OCI-LY7 (cell line): Measurements from ENCODE around the gene CFAP73. TPM values are rescaled to one million over a fixed set of nuclear protein-coding genes. Genes with fewer than 3 reads are reported as not detected.

Source experiments
- BruUV-seq: library from RNA; stranded (reverse); fragments of 400-500 nt; replicated peaks from 2 replicates; lab custom pipeline; 2021; lab: Mats Ljungman, UMichigan
- CTCF ChIA-PET: fragments of 300-600 bp; sonication (Branson Sonifier 250); formaldehyde crosslinking; loops from one replicate; lab custom pipeline; 2022; ENCODE audit warnings: antibody characterized with exemption; ENCODE audit not compliant: unreplicated experiment; lab: Charles Lee
- POLR2A ChIA-PET: fragments of 300-600 bp; sonication (Branson Sonifier 250); formaldehyde crosslinking; loops from one replicate; lab custom pipeline; 2022; ENCODE audit warnings: antibody characterized with exemption; lab: Charles Lee
- DNase-seq: peaks from one replicate; pipeline ENCODE4 v3.0.0-alpha.2; 2015; ENCODE audit warnings: low spot score
- H2AFZ ChIP-seq: fragments of 200-600 bp; sonication (generic), shearing (Covaris generic); 2 replicates; pipeline ENCODE4 v1.6.1; 2014; ENCODE audit warnings: mild to moderate bottlenecking, antibody characterized with exemption, low read length, moderate library complexity
- H3K27ac ChIP-seq: fragments of 200-600 bp; sonication (generic); 2 replicates; pipeline ENCODE4 v1.5.1; 2014; ENCODE audit warnings: mixed run types, low read depth, mild to moderate bottlenecking, moderate library complexity, low read length, inconsistent platforms; ENCODE audit not compliant: poor library complexity, severe bottlenecking
- H3K36me3 ChIP-seq: fragments of 200-600 bp; sonication (generic); 2 replicates; pipeline ENCODE4 v1.6.1; 2014; ENCODE audit warnings: mild to moderate bottlenecking, antibody characterized with exemption, low read length, moderate library complexity, mixed read lengths; ENCODE audit not compliant: insufficient read depth
- H3K4me1 ChIP-seq: fragments of 200-600 bp; sonication (generic); 2 replicates; pipeline ENCODE4 v1.5.1; 2014; ENCODE audit warnings: mild to moderate bottlenecking, low read length; ENCODE audit not compliant: insufficient read depth, poor library complexity, severe bottlenecking
- H3K4me2 ChIP-seq: fragments of 200-600 bp; sonication (generic); 2 replicates; pipeline ENCODE4 v1.6.1; 2014; ENCODE audit warnings: mild to moderate bottlenecking, low read length
- H3K4me3 ChIP-seq: fragments of 200-600 bp; sonication (generic); 2 replicates; pipeline ENCODE4 v1.5.1; 2014; ENCODE audit warnings: mild to moderate bottlenecking, low read depth, low read length; ENCODE audit not compliant: poor library complexity, severe bottlenecking
- H3K79me2 ChIP-seq: fragments of 200-600 bp; sonication (generic); 2 replicates; pipeline ENCODE4 v1.6.1; 2016; ENCODE audit warnings: low read depth, mild to moderate bottlenecking, low read length, moderate library complexity, mixed read lengths; ENCODE audit not compliant: insufficient read depth
- H3K9me2 ChIP-seq: fragments of 200-600 bp; sonication (generic); 2 replicates; pipeline ENCODE4 v1.6.1; 2016; ENCODE audit warnings: mild to moderate bottlenecking, low read length, mixed read lengths; ENCODE audit not compliant: insufficient read depth
- H3K9me3 ChIP-seq: fragments of 200-600 bp; sonication (generic); 2 replicates; pipeline ENCODE4 v1.6.1; 2014; ENCODE audit warnings: mild to moderate bottlenecking, mixed run types, low read length, mixed read lengths
- H4K20me1 ChIP-seq: fragments of 200-600 bp; sonication (generic); 2 replicates; pipeline ENCODE4 v1.6.1; 2014; ENCODE audit warnings: mild to moderate bottlenecking, antibody characterized with exemption, low read length, moderate library complexity, mixed read lengths; ENCODE audit not compliant: insufficient read depth
- EZH2phosphoT487 ChIP-seq: fragments of 200-600 bp; sonication (generic); IDR thresholded peaks from 2 replicates; pipeline ENCODE4 v1.6.1; 2018; ENCODE audit warnings: low read depth, borderline replicate concordance, mild to moderate bottlenecking, mixed run types, antibody characterized with exemption, low read length, moderate library complexity, mixed read lengths
- intact Hi-C: fragments of 100-400 bp; cut with micrococcal nuclease; formaldehyde crosslinking; loops from one replicate; pipeline ENCODE4 v1.10.0; 2022; ENCODE audit not compliant: unreplicated experiment
- total RNA-seq, 2 experiments: library from RNA; depleted of rRNA in 1 of 2; stranded (reverse); fragments of >200 nt in 1 of 2; shearing (Covaris generic) in 1 of 2; gene quantifications; 2 replicates each; pipeline ENCODE4 v1.2.3, GENCODE V29; 2014 to 2022
- TF ChIP-seq, protein P1 (sequence below): fragments of 200-600 bp; sonication (generic); conservative IDR thresholded peaks from 2 replicates; pipeline ENCODE4 v1.5.1; 2014; ENCODE audit warnings: mild to moderate bottlenecking, antibody characterized with exemption, low read length, moderate library complexity, mixed read lengths

Gene CFAP73
- total RNA-seq, 2 experiments from 2014 or later = 26.9 to 37.4 TPM

- ChIA-PET CTCF (interaction anchor here (0.6 kb wide), 1 partner anchor 13 kb away, joined by 3 read pairs; no protein-coding TSS in a partner anchor), POLR2A (interaction anchor here (1.0 kb wide), 1 partner anchor 14 kb away, joined by 3 read pairs; no protein-coding TSS in a partner anchor)
- H3K9me3 ChIP-seq = no peaks in the 10 kb centered on the region
- TSS peak; percentile 87 for BruUV-seq
- H3K27ac ChIP-seq = peak overlapping the region; percentile 90
- H3K36me3 ChIP-seq = peaks cover 86% of the 10 kb centered on the region
- no peak for DNase-seq
- H2AFZ ChIP-seq = no peak overlapping the region
- peaks cover 37% of the 10 kb centered on the region; the same call in 1 of the 2 replicates for H3K79me2 ChIP-seq
- H3K4me1 ChIP-seq = peaks cover 77% of the 10 kb centered on the region
- intact Hi-C loops = no loop called here
- H4K20me1 ChIP-seq = no peaks in the 10 kb centered on the region
- no peak overlapping the region for H3K4me3 ChIP-seq
- H3K4me2 ChIP-seq = 0 out of 2 replicates have a peak overlapping the region, but pooled peaks have one; percentile 1
- TF ChIP-seq, protein P1, sequence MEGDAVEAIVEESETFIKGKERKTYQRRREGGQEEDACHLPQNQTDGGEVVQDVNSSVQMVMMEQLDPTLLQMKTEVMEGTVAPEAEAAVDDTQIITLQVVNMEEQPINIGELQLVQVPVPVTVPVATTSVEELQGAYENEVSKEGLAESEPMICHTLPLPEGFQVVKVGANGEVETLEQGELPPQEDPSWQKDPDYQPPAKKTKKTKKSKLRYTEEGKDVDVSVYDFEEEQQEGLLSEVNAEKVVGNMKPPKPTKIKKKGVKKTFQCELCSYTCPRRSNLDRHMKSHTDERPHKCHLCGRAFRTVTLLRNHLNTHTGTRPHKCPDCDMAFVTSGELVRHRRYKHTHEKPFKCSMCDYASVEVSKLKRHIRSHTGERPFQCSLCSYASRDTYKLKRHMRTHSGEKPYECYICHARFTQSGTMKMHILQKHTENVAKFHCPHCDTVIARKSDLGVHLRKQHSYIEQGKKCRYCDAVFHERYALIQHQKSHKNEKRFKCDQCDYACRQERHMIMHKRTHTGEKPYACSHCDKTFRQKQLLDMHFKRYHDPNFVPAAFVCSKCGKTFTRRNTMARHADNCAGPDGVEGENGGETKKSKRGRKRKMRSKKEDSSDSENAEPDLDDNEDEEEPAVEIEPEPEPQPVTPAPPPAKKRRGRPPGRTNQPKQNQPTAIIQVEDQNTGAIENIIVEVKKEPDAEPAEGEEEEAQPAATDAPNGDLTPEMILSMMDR = no peak
- no peak for TF ChIP-seq EZH2phosphoT487
- H3K9me2 ChIP-seq = no peaks in the 10 kb centered on the region
These were observed 9.1 kb downstream of the CFAP73 start for GRCh38 chr12:113158439-113159203.

DNA sequence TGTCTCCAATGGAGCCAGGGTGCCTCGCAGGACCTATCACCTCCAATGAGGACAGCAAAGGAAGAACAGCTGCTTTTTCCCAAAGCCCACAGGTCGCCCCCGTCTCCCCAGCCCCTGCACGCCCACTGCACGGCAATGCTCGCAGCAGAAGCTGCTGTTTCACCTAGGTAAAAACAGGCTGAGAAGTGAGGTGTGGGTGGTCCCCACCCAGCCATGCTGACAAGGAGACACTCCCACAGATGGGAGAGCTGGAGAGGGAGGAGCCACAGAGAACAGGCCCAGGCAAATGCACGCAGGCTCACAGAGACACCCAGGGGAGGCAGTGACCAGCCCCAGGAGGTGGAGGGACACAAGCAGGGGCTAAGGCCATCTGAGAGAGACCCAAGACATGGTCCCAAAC lies 10.4 kb downstream of the CFAP73 start:
- H3K4me1 ChIP-seq = peaks cover 66% of the 10 kb centered on the region
- CTCF ChIA-PET = interaction anchor here (0.6 to 1.7 kb wide), 2 partner anchors 15 to 25 kb away, joined by 8 to 9 read pairs; partner anchors contain the start of gene RASAL1
- H2AFZ ChIP-seq = no peak overlapping the region
- POLR2A ChIA-PET = interaction anchor here (0.6 to 4.7 kb wide), 4 partner anchors 12 to 124 kb away, joined by 3 to 46 read pairs (median 3); partner anchors contain the start of gene RASAL1
- no peak overlapping the region for H3K4me3 ChIP-seq
- peak overlapping the region; percentile 38 for H3K27ac ChIP-seq
- BruUV-seq = no TSS peak
- H3K9me2 ChIP-seq = no peaks in the 10 kb centered on the region
- no peaks in the 10 kb centered on the region for H4K20me1 ChIP-seq
- peaks cover 92% of the 10 kb centered on the region for H3K36me3 ChIP-seq
- TF ChIP-seq EZH2phosphoT487 = no peak
- TF ChIP-seq, protein P1 = no peak
- intact Hi-C loops = no loop called here
- H3K79me2 ChIP-seq = peaks cover 25% of the 10 kb centered on the region; the same call in 1 of the 2 replicates
- DNase-seq = no peak
- no peaks in the 10 kb centered on the region for H3K9me3 ChIP-seq
- peak overlapping the region; percentile 61; the same call in 1 of the 2 replicates for H3K4me2 ChIP-seq
